ENCODE results near the gene CCDC40. TPM values are rescaled to one million over a fixed set of nuclear protein-coding genes. Genes with fewer than 3 reads are reported as not detected.
A peak's percentile ranks its signal among the peaks of the same experiment; 100 is the strongest.

Gene CCDC40
- total and polyA plus RNA-seq, 2 donors (not counting 1 experiment from before 2014, with no cell fraction given) = 0.63 to 3.2 TPM

GRCh38 chr17:80101011-80101945 lies 64.8 kb downstream of the CCDC40 start, which contains the start of gene GAA:
Gene GAA, plus strand, starts transcription at chr17:80101581. Its CDS starts 3,006 bp downstream, at chr17:80104587.
- Histone ChIP-seq H3K79me2 (ENCODE audit: control insufficient read depth, insufficient read depth, low read length) (no peaks in the 10 kb centered on the region), H3K36me3 (replicated peaks in 1 of 2; ENCODE audit: control extremely low read depth in 1 of 2, control insufficient read depth in 1 of 2, extremely low read depth in 1 of 2, insufficient read depth in 2 of 2, low read length in 1 of 2) (no peaks in the 10 kb centered on the region), H3K4me1 (ENCODE audit: control insufficient read depth in 2 of 2, insufficient read depth in 2 of 2, low read length in 2 of 2) (peaks cover 14 to 22% of the 10 kb centered on the region in 2 donors), H3K4me2 (replicated peaks; ENCODE audit: low read depth, low read length, poor library complexity, severe bottlenecking) (peak within 1 kb of the TSS; percentile 95), H3K9ac (ENCODE audit: low read length) (peak within 1 kb of the TSS; percentile 88), H2AFZ (ENCODE audit: insufficient read depth, low read depth, low read length, poor library complexity, severe bottlenecking) (peak within 1 kb of the TSS; percentile 94), H3K27ac (ENCODE audit: low read length in 2 of 2) (peak within 1 kb of the TSS; percentile 65 to 81), H3K27me3 (replicated peaks in 1 of 4; ENCODE audit: control extremely low read depth in 1 of 4, control insufficient read depth in 3 of 4, insufficient read depth in 4 of 4, low read length in 3 of 4) (peaks cover 0 to 3% (median 0%) of the 10 kb centered on the region in 4 experiments), H3K9me3 (ENCODE audit: control extremely low read depth in 1 of 3, control insufficient read depth in 2 of 3, insufficient read depth in 1 of 3, low read length in 2 of 3) (no peaks in the 10 kb centered on the region), H4K20me1 (ENCODE audit: control insufficient read depth, insufficient read depth, low read length, poor library complexity, severe bottlenecking) (no peaks in the 10 kb centered on the region), H3K4me3 (ENCODE audit: control extremely low read depth in 1 of 5, extremely low read depth in 1 of 5, insufficient read depth in 1 of 5, low read depth in 2 of 5, low read length in 4 of 5) (peak within 1 kb of the TSS; percentile 64 to 88 (median 84))
- no peak for TF ChIP-seq EZH2 (IDR thresholded peaks at IDR 0.05; ENCODE audit: borderline replicate concordance, insufficient read depth, low read depth, low read length, poor library complexity, severe bottlenecking)
- TF ChIP-seq CTCF (IDR thresholded peaks at IDR 0.05) = peak; percentile 86
- no peaks in the 10 kb centered on the region for H3K27me3 Mint-ChIP-seq
- POLR2A ChIA-PET = interaction anchor here (0.5 to 1.5 kb wide), 7 partner anchors 15 to 1914 kb away, joined by 3 to 6 read pairs (median 3); no protein-coding TSS in a partner anchor
- intact Hi-C loops (cut with micrococcal nuclease) = loop anchor here (1.0 to 5.0 kb wide), 3 partner anchors 46 to 162 kb away; partner anchors contain the start of gene EIF4A3
- WGBS (ENCODE audit: insufficient coverage) = under 1% methylated on average over 114 of the region's 114 CpGs
- H3K4me3 Mint-ChIP-seq = peak within 1 kb of the TSS; percentile 90
- CTCF ChIA-PET = interaction anchor here (0.6 to 1.5 kb wide), 17 partner anchors 8 to 170 kb away, joined by 3 to 13 read pairs (median 5); no protein-coding TSS in a partner anchor
- H3K9me3 Mint-ChIP-seq (ENCODE audit: insufficient read depth) = no peaks in the 10 kb centered on the region
- peak within 1 kb of the TSS; percentile 91 for H3K27ac Mint-ChIP-seq
- DNase-seq (peak; percentile 93), ATAC-seq (ENCODE audit: low read depth) (peak; percentile 89)
- peaks cover 24% of the 10 kb centered on the region for H3K4me1 Mint-ChIP-seq

Measured in B cell (primary cell).